ENCODE results near the gene TM6SF1.

The TM6SF1 gene

DNA sequence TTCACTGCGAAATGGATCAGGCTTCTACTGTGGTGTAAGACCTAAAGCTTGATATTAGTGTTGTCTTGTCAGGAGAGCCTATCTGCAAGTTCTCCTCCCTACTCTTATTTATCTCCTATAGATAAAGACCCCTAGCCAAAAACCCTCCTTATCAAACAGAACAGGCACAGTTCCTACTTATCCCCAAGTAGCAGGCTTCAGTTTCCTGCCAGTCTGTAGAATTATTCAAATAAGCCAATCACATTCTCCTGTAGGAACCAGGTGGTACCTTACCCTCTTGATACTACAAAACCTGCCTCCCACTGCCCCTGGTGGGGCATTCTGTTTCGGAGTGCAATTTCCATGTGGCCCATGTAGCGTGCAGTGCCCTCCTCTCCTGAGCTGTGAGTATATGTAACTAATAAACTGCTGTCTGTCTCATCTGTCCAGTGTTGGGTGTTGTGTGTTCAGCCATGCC lies 71.5 kb downstream of the TM6SF1 start:
- DNase-seq: no peak

DNA sequence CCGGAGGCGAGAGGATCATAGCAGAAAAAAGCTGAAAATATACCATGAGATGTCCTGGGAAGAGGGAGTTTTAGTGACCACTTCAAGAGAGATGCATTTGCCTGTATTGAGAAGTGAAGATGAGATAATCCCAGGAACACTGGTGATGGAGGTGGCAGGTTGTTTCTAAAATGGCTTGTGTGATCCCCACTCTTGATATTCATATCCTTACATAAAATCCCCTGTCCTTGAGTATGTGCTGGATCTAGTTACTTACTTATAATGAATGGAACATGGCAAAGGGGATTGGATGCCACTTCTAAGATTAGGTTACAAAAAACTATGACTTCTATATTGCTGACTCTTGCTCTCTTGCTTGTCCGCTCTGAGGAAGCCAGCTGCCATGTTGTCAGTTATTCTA lies 78.1 kb downstream of the TM6SF1 start:
- DNase-seq: no peak
